Esophagus squamous epithelium (tissue), 5 donors: ENCODE measurements around the gene GDI1. TPM values are rescaled to one million over a fixed set of nuclear protein-coding genes. Genes with fewer than 3 reads are reported as not detected.
A peak's percentile ranks its signal among the peaks of the same experiment; 100 is the strongest.

Experiments used
- DNase-seq: peaks from one replicate; lab custom pipeline; 2025; lab: John Stamatoyannopoulos, UW
- H3K27ac ChIP-seq, 4 donors: fragments of 200-600 bp; sonication (generic); one replicate each; pipeline ENCODE4 v1.5.1; 2016 to 2019; ENCODE audit warnings: mild to moderate bottlenecking in 1 of 4
- H3K27me3 ChIP-seq, 4 donors: fragments of 200-600 bp; sonication (generic); 1 replicate in 3 of 4; 2 replicates in 1 of 4; pipeline versions ENCODE4 v1.5.1 to v1.6.0; 2017 to 2021; ENCODE audit warnings: antibody characterized with exemption in 1 of 4
- H3K36me3 ChIP-seq, 3 donors: fragments of 200-600 bp; sonication (generic); one replicate each; pipeline ENCODE4 v1.5.1; 2016 to 2019
- H3K4me1 ChIP-seq, 3 donors: fragments of 200-600 bp; sonication (generic); one replicate each; pipeline ENCODE4 v1.5.1; 2017 to 2019
- H3K4me3 ChIP-seq, 4 donors: fragments of 200-600 bp; sonication (generic); 1 replicate in 3 of 4; 2 replicates in 1 of 4; pipeline ENCODE4 v1.5.1; 2016 to 2019; ENCODE audit warnings: mild to moderate bottlenecking in 2 of 4, moderate library complexity in 1 of 4
- H3K9me3 ChIP-seq, 3 donors: fragments of 200-600 bp; sonication (generic); one replicate each; pipeline ENCODE4 v1.5.1; 2016 to 2019
- POLR2A ChIP-seq, 4 donors: fragments of 450-650 bp; IDR thresholded peaks; one replicate each; pipeline ENCODE4 v1.6.1; 2017; ENCODE audit warnings: antibody characterized with exemption in 4 of 4, mild to moderate bottlenecking in 4 of 4, moderate library complexity in 3 of 4
- WGBS, 2 donors: methylation state at CpG; one replicate each; pipeline ENCODE4 v1.1.5; 2018; 5-methylcytosine and 5-hydroxymethylcytosine counted together
- intact Hi-C: fragments of 100-400 bp; cut with DNase I; formaldehyde crosslinking; loops from one replicate; pipeline ENCODE4 v1.15.0; 2022
- total RNA-seq, 4 donors: library from RNA; depleted of rRNA; stranded (reverse); fragments of >200 nt; gene quantifications; one replicate each; pipeline ENCODE4 v1.1.0, GENCODE V29; 2016
- TF ChIP-seq, protein P1 (sequence below), 6 experiments: fragments of 450-650 bp in 4 of 6; fragments of 200-600 bp in 2 of 6; sonication (generic) in 2 of 6; IDR thresholded peaks; one replicate each; pipeline ENCODE4 v1.5.1; 2016 to 2019; ENCODE audit warnings: antibody characterized with exemption in 6 of 6, mild to moderate bottlenecking in 4 of 6, moderate library complexity in 4 of 6
- donor health status: DM: yes; HTN: yes; CAD: no.

The GDI1 gene
- total RNA-seq, 4 donors from 2014 or later, result 35.2 to 82.6 (median 35.6) TPM

DNA sequence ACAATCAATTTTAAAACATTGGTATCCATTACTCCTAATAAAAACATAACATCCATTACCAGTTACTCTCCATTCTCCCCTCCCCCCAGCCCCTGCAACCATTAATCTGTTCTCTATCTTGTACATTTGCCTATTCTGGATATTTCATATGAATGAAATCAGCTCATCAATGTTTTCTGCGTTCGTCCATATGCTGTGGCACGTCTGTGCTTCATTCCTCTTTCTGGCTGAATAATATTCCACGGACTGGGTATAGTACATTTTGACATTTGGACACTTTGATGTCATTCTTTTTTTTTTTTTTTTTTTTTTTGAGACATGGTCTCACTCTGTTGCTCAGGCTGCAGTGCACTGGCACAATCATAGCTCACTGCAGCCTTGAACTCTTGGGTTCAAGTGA, 33.1 kb upstream of the GDI1 start:
- TF ChIP-seq POLR2A (IDR thresholded peaks at IDR 0.05), result no peak
- TF ChIP-seq, protein P1, sequence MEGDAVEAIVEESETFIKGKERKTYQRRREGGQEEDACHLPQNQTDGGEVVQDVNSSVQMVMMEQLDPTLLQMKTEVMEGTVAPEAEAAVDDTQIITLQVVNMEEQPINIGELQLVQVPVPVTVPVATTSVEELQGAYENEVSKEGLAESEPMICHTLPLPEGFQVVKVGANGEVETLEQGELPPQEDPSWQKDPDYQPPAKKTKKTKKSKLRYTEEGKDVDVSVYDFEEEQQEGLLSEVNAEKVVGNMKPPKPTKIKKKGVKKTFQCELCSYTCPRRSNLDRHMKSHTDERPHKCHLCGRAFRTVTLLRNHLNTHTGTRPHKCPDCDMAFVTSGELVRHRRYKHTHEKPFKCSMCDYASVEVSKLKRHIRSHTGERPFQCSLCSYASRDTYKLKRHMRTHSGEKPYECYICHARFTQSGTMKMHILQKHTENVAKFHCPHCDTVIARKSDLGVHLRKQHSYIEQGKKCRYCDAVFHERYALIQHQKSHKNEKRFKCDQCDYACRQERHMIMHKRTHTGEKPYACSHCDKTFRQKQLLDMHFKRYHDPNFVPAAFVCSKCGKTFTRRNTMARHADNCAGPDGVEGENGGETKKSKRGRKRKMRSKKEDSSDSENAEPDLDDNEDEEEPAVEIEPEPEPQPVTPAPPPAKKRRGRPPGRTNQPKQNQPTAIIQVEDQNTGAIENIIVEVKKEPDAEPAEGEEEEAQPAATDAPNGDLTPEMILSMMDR (IDR thresholded peaks at IDR 0.05), result no peak
- Histone ChIP-seq H3K4me1 (peaks cover 10 to 53% (median 15%) of the 10 kb centered on the region in 3 donors), H3K27ac (no peak overlapping the region), H3K27me3 (no peaks in the 10 kb centered on the region), H3K4me3 (no peak overlapping the region), H3K36me3 (peaks cover 10 to 25% (median 14%) of the 10 kb centered on the region in 3 donors), H3K9me3 (no peaks in the 10 kb centered on the region)
- intact Hi-C loops, result loop anchor here (5.0 kb wide), 1 partner anchor 128 kb away; no protein-coding TSS in a partner anchor
- no peak for DNase-seq
- WGBS, 2 donors, result 83 to 94% methylated on average over 4 of the region's 4 CpGs

DNA sequence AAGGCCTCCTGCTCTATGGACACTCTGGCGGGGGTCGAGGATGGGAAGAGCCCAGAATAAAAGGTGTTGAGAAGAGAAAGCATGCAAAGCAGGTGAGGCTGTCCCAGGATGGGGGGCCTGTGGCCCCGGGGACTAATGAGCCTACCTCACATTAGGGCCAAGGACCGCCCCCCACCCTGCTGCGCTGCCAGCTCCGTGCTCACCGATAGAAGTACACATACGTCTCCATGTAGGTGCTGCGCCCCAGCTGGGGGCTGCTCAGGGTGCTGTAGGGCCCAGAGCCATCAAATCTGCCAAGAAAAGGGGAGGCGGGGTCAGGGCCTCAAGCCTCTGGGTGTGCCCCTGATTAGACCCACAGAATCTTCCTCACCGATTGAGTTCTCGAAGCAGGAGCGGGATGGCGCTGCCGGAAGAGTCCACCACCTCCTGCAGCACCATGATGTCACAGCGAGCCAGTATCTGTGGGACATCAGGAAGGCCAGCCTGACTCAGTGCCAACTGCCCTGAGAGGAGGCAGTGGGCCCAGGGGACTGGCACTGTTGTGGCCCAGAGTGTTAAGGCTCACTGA, 32.2 kb upstream of the GDI1 start:
- H3K27ac ChIP-seq, result no peak overlapping the region
- no peak for DNase-seq
- TF ChIP-seq, protein P1 (IDR thresholded peaks at IDR 0.05), result no peak
- TF ChIP-seq POLR2A (IDR thresholded peaks at IDR 0.05), result no peak
- H3K4me3 ChIP-seq, result no peak overlapping the region
- H3K9me3 ChIP-seq, result no peaks in the 10 kb centered on the region
- H3K27me3 ChIP-seq, result no peaks in the 10 kb centered on the region
- intact Hi-C loops, result loop anchor here (5.0 kb wide), 1 partner anchor 128 kb away; no protein-coding TSS in a partner anchor
- H3K36me3 ChIP-seq, result peaks cover 5 to 17% (median 13%) of the 10 kb centered on the region in 3 donors
- 86% methylated on average over 13 of the region's 16 CpGs; no CpG with 5 or more reads in 1 of the 2 donors for WGBS, 2 donors
- peaks cover 10 to 52% (median 11%) of the 10 kb centered on the region in 3 donors for H3K4me1 ChIP-seq

DNA sequence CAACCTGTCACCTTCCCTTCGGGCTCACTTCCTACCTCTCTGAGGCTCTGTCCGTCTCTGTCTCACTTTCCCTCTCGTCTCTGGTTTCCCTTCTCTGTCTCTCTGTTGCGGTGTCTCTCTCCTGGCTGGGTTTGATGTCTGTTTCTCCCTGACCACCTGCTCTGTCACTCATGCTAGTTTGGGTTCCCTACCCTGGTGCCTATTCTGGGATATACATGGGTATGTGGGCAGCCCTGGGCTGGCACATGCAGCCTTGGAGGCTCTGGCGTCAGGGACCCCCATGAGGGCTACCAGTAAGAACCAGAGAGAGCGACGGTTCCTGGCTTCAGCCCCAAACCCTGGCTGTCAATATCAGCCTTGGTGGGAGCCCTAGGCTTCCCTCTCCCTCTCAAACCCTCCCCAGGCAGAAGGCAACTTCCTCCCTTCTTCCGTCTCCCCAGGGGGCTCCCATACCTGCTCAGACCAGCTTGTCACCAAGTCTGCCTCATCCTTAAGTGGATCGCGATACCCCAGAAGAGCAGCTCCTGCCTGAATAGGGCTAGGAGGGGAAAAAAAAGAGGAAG, 28.2 kb upstream of the GDI1 start:
- no peak for DNase-seq
- TF ChIP-seq, protein P1 (IDR thresholded peaks at IDR 0.05), result no peak
- TF ChIP-seq POLR2A (IDR thresholded peaks at IDR 0.05), result no peak
- intact Hi-C loops, result no loop called here
- peak overlapping the region; percentile 20 to 57 (median 36) for H3K4me3 ChIP-seq
- H3K27me3 ChIP-seq, result no peaks in the 10 kb centered on the region
- WGBS, 2 donors, result 17 to 36% methylated on average over 4 to 7 of the region's 10 CpGs
- H3K9me3 ChIP-seq, result no peaks in the 10 kb centered on the region
- peaks cover 0 to 6% (median 0%) of the 10 kb centered on the region in 3 donors for H3K36me3 ChIP-seq
- peak overlapping the region; percentile 76 to 97 (median 86) for H3K27ac ChIP-seq
- peaks cover 0 to 47% (median 5%) of the 10 kb centered on the region in 3 donors for H3K4me1 ChIP-seq

DNA sequence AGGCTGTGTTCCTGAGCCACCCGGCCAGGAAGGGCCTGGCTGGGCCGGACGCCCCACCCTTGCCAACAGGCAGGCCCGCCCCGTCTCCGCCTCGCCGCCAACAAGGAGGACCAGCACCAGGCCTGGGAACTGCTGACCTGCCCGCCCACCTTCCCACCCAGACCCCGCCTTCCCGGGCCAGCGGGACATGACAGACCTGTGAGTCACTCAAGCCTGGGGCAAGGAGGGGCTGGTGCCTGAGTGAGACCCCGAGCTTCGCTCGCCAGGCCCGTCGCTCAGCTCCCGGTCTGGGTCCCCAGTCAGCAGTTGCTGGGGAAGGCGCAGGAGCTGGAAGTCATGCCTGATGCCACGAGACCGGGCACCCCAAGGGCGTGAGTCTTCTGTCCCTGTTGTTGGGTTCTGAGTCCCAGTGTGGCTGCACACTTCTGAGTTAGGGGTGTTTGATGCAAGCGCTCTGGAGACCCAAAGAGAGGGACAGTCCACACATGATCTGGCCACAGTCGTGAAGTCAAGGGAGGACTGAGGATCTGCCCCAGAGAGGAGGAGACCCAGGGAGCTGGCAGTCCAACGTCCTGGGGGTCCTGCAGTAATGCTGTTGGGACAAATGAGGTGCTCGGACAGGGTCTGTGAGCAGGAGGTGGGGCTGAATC, 27.6 kb upstream of the GDI1 start, which contains the start of gene DNASE1L1:
TSS of gene DNASE1L1 (minus strand) at position 33 of the 650 bp plus-strand sequence. CDS start 3,686 bp downstream, outside the sequence.
- intact Hi-C loops, result no loop called here
- DNase-seq, result no peak
- WGBS, 2 donors, result 33 to 60% methylated on average over 2 of the region's 26 CpGs
- Histone ChIP-seq H3K4me3 (peak within 1 kb of the TSS; percentile 20 to 57 (median 36)), H3K9me3 (no peaks in the 10 kb centered on the region), H3K27me3 (no peaks in the 10 kb centered on the region), H3K36me3 (peaks cover 0 to 10% (median 0%) of the 10 kb centered on the region in 3 donors), H3K4me1 (peaks cover 0 to 47% (median 5%) of the 10 kb centered on the region in 3 donors), H3K27ac (peak within 1 kb of the TSS; percentile 76 to 97 (median 86))
- TF ChIP-seq POLR2A (IDR thresholded peaks at IDR 0.05), result peak in 1 of 4 donors; percentile 37
- TF ChIP-seq, protein P1 (IDR thresholded peaks at IDR 0.05), result no peak
